Measurements from ENCODE around the gene SRGAP1.
"Not testable (repeated sequence)": the region's sequence is repeated elsewhere in the genome, so short reads cannot be mapped to it uniquely, and the experiment has no call there.

Gene SRGAP1

GRCh38 chr12:64157110-64157509 is 312.6 kb downstream of the SRGAP1 start:
- H3K4me3 ChIP-seq (replicated peaks in 1 of 2; ENCODE audit: low read depth in 2 of 2, low read length in 2 of 2): no peak overlapping the region
- no peak for DNase-seq (ENCODE audit: low read depth in 2 of 2)
- no peak for TF ChIP-seq CTCF (IDR thresholded peaks at IDR 0.05; ENCODE audit: low read depth, low read length)

- TF ChIP-seq CTCF (IDR thresholded peaks at IDR 0.05; ENCODE audit: low read depth, low read length): no peak
- peak overlapping the region in 1 of 2 donors; percentile 1 for H3K4me3 ChIP-seq (replicated peaks in 1 of 2; ENCODE audit: low read depth in 2 of 2, low read length in 2 of 2)
- peak; percentile 54 to 84 for DNase-seq (ENCODE audit: low read depth in 2 of 2)
These were observed 315.7 kb downstream of the SRGAP1 start for GRCh38 chr12:64160021-64160710.

GRCh38 chr12:64160711-64161060 is 316.2 kb downstream of the SRGAP1 start:
- no peak for TF ChIP-seq CTCF (IDR thresholded peaks at IDR 0.05; ENCODE audit: low read depth, low read length)
- peak; percentile 77 to 93 for DNase-seq (ENCODE audit: low read depth in 2 of 2)
- peak overlapping the region in 1 of 2 donors; percentile 1 for H3K4me3 ChIP-seq (replicated peaks in 1 of 2; ENCODE audit: low read depth in 2 of 2, low read length in 2 of 2)

GRCh38 chr12:64166606-64167005 is 322.1 kb downstream of the SRGAP1 start:
- DNase-seq (ENCODE audit: low read depth in 2 of 2): peak in 1 of 2 donors; percentile 62

GRCh38 chr12:64167041-64167440 is 322.5 kb downstream of the SRGAP1 start:
- not testable (repeated sequence) for H3K4me3 ChIP-seq (replicated peaks in 1 of 2; ENCODE audit: low read depth in 2 of 2, low read length in 2 of 2)
- DNase-seq (ENCODE audit: low read depth in 2 of 2): peak in 1 of 2 donors; percentile 15

More at GRCh38 chr12:64166606-64167005, 322.1 kb downstream of the SRGAP1 start:
- not testable (repeated sequence) for H3K4me3 ChIP-seq (replicated peaks in 1 of 2; ENCODE audit: low read depth in 2 of 2, low read length in 2 of 2)

GRCh38 chr12:64170024-64170423 is 325.5 kb downstream of the SRGAP1 start:
- H3K4me3 ChIP-seq (replicated peaks in 1 of 2; ENCODE audit: low read depth in 2 of 2, low read length in 2 of 2): no peak overlapping the region
- no peak for DNase-seq (ENCODE audit: low read depth in 2 of 2)
- no peak for TF ChIP-seq CTCF (IDR thresholded peaks at IDR 0.05; ENCODE audit: low read depth, low read length)

GRCh38 chr12:64170730-64171129 is 326.2 kb downstream of the SRGAP1 start:
- H3K4me3 ChIP-seq (replicated peaks in 1 of 2; ENCODE audit: low read depth in 2 of 2, low read length in 2 of 2): no peak overlapping the region
- no peak for TF ChIP-seq CTCF (IDR thresholded peaks at IDR 0.05; ENCODE audit: low read depth, low read length)
- DNase-seq (ENCODE audit: low read depth in 2 of 2): no peak

GRCh38 chr12:64171715-64172114 is 327.2 kb downstream of the SRGAP1 start:
- no peak overlapping the region for H3K4me3 ChIP-seq (replicated peaks in 1 of 2; ENCODE audit: low read depth in 2 of 2, low read length in 2 of 2)
- no peak for TF ChIP-seq CTCF (IDR thresholded peaks at IDR 0.05; ENCODE audit: low read depth, low read length)
- DNase-seq (ENCODE audit: low read depth in 2 of 2): peak in 1 of 2 donors; percentile 89
